Stimulated activated CD4-positive, alpha-beta T cell treated with anti-CD3 and anti-CD28 coated beads, Interleukin-2, amount 100 ng/mL, for 24 hours (primary cell): ENCODE results near the gene POLR1H.
A peak's percentile ranks its signal among the peaks of the same experiment; 100 is the strongest.
"Not testable (repeated sequence)": the region's sequence is repeated elsewhere in the genome, so short reads cannot be mapped to it uniquely, and the experiment has no call there.

Experiments
- DNase-seq, 2 donors: peaks; one replicate each; pipeline ENCODE4 v3.0.0-alpha.2; 2020

Gene POLR1H

GRCh38 chr6:30061092-30061857, at the start of gene POLR1H:
POLR1H (plus strand) TSS chr6:30061265; CDS start chr6:30061525, 260 bp downstream.
- DNase-seq = peak; percentile 83 to 85

- DNase-seq = peak in 1 of 2 donors; percentile 61
These were observed 47.7 kb upstream of the POLR1H start for GRCh38 chr6:30013291-30013922.

GRCh38 chr6:30019819-30020218, 41.2 kb upstream of the POLR1H start:
- no peak for DNase-seq

GRCh38 chr6:30020626-30021025, 40.4 kb upstream of the POLR1H start:
- DNase-seq = no peak

GRCh38 chr6:30022189-30022588, 38.9 kb upstream of the POLR1H start:
- no peak for DNase-seq

GRCh38 chr6:30022712-30023111, 38.4 kb upstream of the POLR1H start:
- not testable (repeated sequence) for DNase-seq

- no peak for DNase-seq
These were observed 35.9 kb upstream of the POLR1H start for GRCh38 chr6:30025186-30025585.

- DNase-seq = no peak
These were observed 31.5 kb upstream of the POLR1H start for GRCh38 chr6:30029588-30029987.

- no peak for DNase-seq
These were observed 29.7 kb upstream of the POLR1H start for GRCh38 chr6:30031381-30031780.

GRCh38 chr6:30033440-30033839, 27.6 kb upstream of the POLR1H start:
- DNase-seq = not testable (repeated sequence)

- no peak for DNase-seq
These were observed 25.3 kb upstream of the POLR1H start for GRCh38 chr6:30035784-30036183.

GRCh38 chr6:30037182-30037788, 23.8 kb upstream of the POLR1H start:
- DNase-seq = no peak

- no peak for DNase-seq
These were observed 19.8 kb upstream of the POLR1H start for GRCh38 chr6:30041221-30041620.

- no peak for DNase-seq
These were observed 19.2 kb upstream of the POLR1H start for GRCh38 chr6:30041821-30042220.

GRCh38 chr6:30042476-30042875, 18.6 kb upstream of the POLR1H start:
- DNase-seq = no peak

- no peak for DNase-seq
These were observed 18.2 kb upstream of the POLR1H start for GRCh38 chr6:30042914-30043313.

GRCh38 chr6:30043744-30044143, 17.3 kb upstream of the POLR1H start:
- DNase-seq = no peak

GRCh38 chr6:30044630-30045029, 16.4 kb upstream of the POLR1H start:
- no peak for DNase-seq

GRCh38 chr6:30047220-30047619, 13.8 kb upstream of the POLR1H start:
- no peak for DNase-seq

GRCh38 chr6:30053682-30054081, 7.4 kb upstream of the POLR1H start:
- no peak for DNase-seq

- DNase-seq = no peak
These were observed 5.6 kb upstream of the POLR1H start for GRCh38 chr6:30055513-30055912.

- peak; percentile 43 to 50 for DNase-seq
These were observed 416 bp upstream of the POLR1H start for GRCh38 chr6:30060606-30061091.

GRCh38 chr6:30061858-30062458, 893 bp downstream of the POLR1H start:
- peak; percentile 36 to 39 for DNase-seq
